GM13976 (cell line): Measurements from ENCODE around the gene DELE1.

Experiments
- DNase-seq: peaks from one replicate; pipeline ENCODE4 v3.0.0; 2012; ENCODE audit warnings: low spot score
- CTCF ChIP-seq: IDR thresholded peaks from 2 replicates; pipeline ENCODE4 v1.5.1; 2012; ENCODE audit warnings: borderline replicate concordance, mild to moderate bottlenecking; ENCODE audit not compliant: insufficient read depth; ENCODE audit errors: extremely low read depth, missing control alignments, control extremely low read depth
- in situ Hi-C: fragments of 300-500 bp; cut with MboI; formaldehyde crosslinking; loops from one replicate; pipeline ENCODE4 v1.12.0; 2022; ENCODE audit warnings: low sequenced_read_pairs, mixed read lengths, inconsistent platforms; ENCODE audit not compliant: unreplicated experiment

The DELE1 gene

GRCh38 chr5:141935538-141935937, 11.9 kb downstream of the DELE1 start:
- TF ChIP-seq CTCF, result no peak
- no peak for DNase-seq
- in situ Hi-C loops, result no loop called here

GRCh38 chr5:141940695-141941271, 17.1 kb downstream of the DELE1 start:
- no peak for DNase-seq
- TF ChIP-seq CTCF, result no peak
- in situ Hi-C loops, result no loop called here

- in situ Hi-C loops, result no loop called here
- DNase-seq, result no peak
- TF ChIP-seq CTCF, result no peak
These were observed 17.6 kb downstream of the DELE1 start for GRCh38 chr5:141941307-141941706.

GRCh38 chr5:141941779-141942178, 18.1 kb downstream of the DELE1 start:
- in situ Hi-C loops, result no loop called here
- DNase-seq, result no peak
- TF ChIP-seq CTCF, result no peak

- in situ Hi-C loops, result no loop called here
- TF ChIP-seq CTCF, result no peak
- no peak for DNase-seq
These were observed 18.6 kb downstream of the DELE1 start for GRCh38 chr5:141942185-141942857.

- no peak for TF ChIP-seq CTCF
- in situ Hi-C loops, result no loop called here
- no peak for DNase-seq
These were observed 20.4 kb downstream of the DELE1 start for GRCh38 chr5:141944076-141944475.

GRCh38 chr5:141945511-141946051, 21.9 kb downstream of the DELE1 start:
- in situ Hi-C loops, result no loop called here
- no peak for TF ChIP-seq CTCF
- no peak for DNase-seq
